Neural cell (in vitro differentiated cells): ENCODE measurements around the gene SMARCC2. TPM values are rescaled to one million over a fixed set of nuclear protein-coding genes. Genes with fewer than 3 reads are reported as not detected.

Experiments
- H2AFZ ChIP-seq: fragments of 200-600, 300-800 bp; sonication (generic), shearing (Covaris generic); 2 replicates; pipeline ENCODE4 v1.6.0; 2014; ENCODE audit warnings: low read depth, mild to moderate bottlenecking, antibody characterized with exemption, low read length, moderate library complexity
- H3F3A ChIP-seq: fragments of 200-600 bp; shearing (Covaris generic); 2 replicates; pipeline ENCODE4 v1.6.1; 2016; ENCODE audit warnings: mild to moderate bottlenecking, moderate library complexity, mixed read lengths, antibody characterized with exemption, low read length; ENCODE audit not compliant: insufficient read depth, poor library complexity, severe bottlenecking
- H3K27ac ChIP-seq: fragments of 200-600, 300-800 bp; sonication (generic), shearing (Covaris generic); 2 replicates; pipeline ENCODE4 v1.5.1; 2014; ENCODE audit warnings: mild to moderate bottlenecking, low read length, moderate library complexity
- H3K27me3 ChIP-seq: fragments of 300-800, 200-600 bp; sonication (generic), shearing (Covaris generic); 2 replicates; pipeline ENCODE4 v1.6.0; 2014; ENCODE audit warnings: mild to moderate bottlenecking, low read depth, low read length, moderate library complexity; ENCODE audit not compliant: insufficient read depth
- H3K36me3 ChIP-seq: fragments of 300-800, 200-600 bp; sonication (generic), shearing (Covaris generic); 2 replicates; pipeline ENCODE4 v1.5.1; 2014; ENCODE audit warnings: mild to moderate bottlenecking, antibody characterized with exemption, low read length, moderate library complexity; ENCODE audit not compliant: insufficient read depth
- H3K4me2 ChIP-seq: fragments of 300-800, 200-600 bp; sonication (generic), shearing (Covaris generic); 2 replicates; pipeline ENCODE4 v1.6.0; 2014; ENCODE audit warnings: mild to moderate bottlenecking, low read length
- H3K4me3 ChIP-seq: fragments of 300-800, 200-600 bp; sonication (generic), shearing (Covaris generic); 2 replicates; pipeline ENCODE4 v1.5.1; 2014; ENCODE audit warnings: mild to moderate bottlenecking, low read length, moderate library complexity
- H3K79me2 ChIP-seq: fragments of 200-600 bp; shearing (Covaris generic); replicated peaks from 2 replicates; pipeline ENCODE4 v1.6.0; 2014; ENCODE audit warnings: mild to moderate bottlenecking, low read length, moderate library complexity; ENCODE audit not compliant: insufficient read depth
- H3K9ac ChIP-seq: fragments of 300-800, 200-600 bp; sonication (generic), shearing (Covaris generic); 2 replicates; pipeline ENCODE4 v1.6.1; 2016; ENCODE audit warnings: mild to moderate bottlenecking, low read length, mixed read lengths
- H3K9me2 ChIP-seq: fragments of 200-600 bp; shearing (Covaris generic); 2 replicates; pipeline ENCODE4 v1.6.1; 2016; ENCODE audit warnings: mild to moderate bottlenecking, low read length, mixed read lengths; ENCODE audit not compliant: insufficient read depth
- H3K9me3 ChIP-seq: fragments of 200-600, 300-800 bp; sonication (generic), shearing (Covaris generic); 2 replicates; pipeline ENCODE4 v1.6.1; 2016; ENCODE audit warnings: mild to moderate bottlenecking, mixed run types, low read length, moderate library complexity, mixed read lengths
- H4K20me1 ChIP-seq: fragments of 200-600 bp; shearing (Covaris generic); 2 replicates; pipeline ENCODE4 v1.6.1; 2016; ENCODE audit warnings: mild to moderate bottlenecking, mixed run types; ENCODE audit not compliant: insufficient read depth
- EP300 ChIP-seq: fragments of 450-650 bp; conservative IDR thresholded peaks from 2 replicates; pipeline ENCODE4 v1.6.1; 2014; ENCODE audit warnings: antibody characterized with exemption, mild to moderate bottlenecking, moderate library complexity; ENCODE audit not compliant: poor library complexity, severe bottlenecking
- EZH2 ChIP-seq: fragments of 200-600, 300-800 bp; shearing (Covaris generic), sonication (generic); IDR thresholded peaks from 2 replicates; pipeline ENCODE4 v1.6.1; 2014; ENCODE audit warnings: antibody characterized with exemption, low read length, borderline replicate concordance, mild to moderate bottlenecking; ENCODE audit not compliant: insufficient read depth, poor library complexity, severe bottlenecking
- MXI1 ChIP-seq: fragments of 450-650 bp; conservative IDR thresholded peaks from 2 replicates; pipeline ENCODE4 v1.6.1; 2014; ENCODE audit warnings: antibody characterized with exemption, mild to moderate bottlenecking; ENCODE audit not compliant: poor library complexity, severe bottlenecking
- POLR2AphosphoS5 ChIP-seq: IDR thresholded peaks from 2 replicates; pipeline ENCODE4 v1.6.1; 2012
- RAD21 ChIP-seq: fragments of 450-650 bp; conservative IDR thresholded peaks from 2 replicates; pipeline ENCODE4 v1.6.1; 2014; ENCODE audit warnings: antibody characterized with exemption, mild to moderate bottlenecking, moderate library complexity
- SMC3 ChIP-seq: fragments of 450-650 bp; conservative IDR thresholded peaks from 2 replicates; pipeline ENCODE4 v1.6.1; 2014; ENCODE audit warnings: antibody characterized with exemption, mild to moderate bottlenecking, moderate library complexity; ENCODE audit not compliant: poor library complexity
- TAF1 ChIP-seq: IDR thresholded peaks from 2 replicates; pipeline ENCODE4 v1.6.1; 2012; ENCODE audit warnings: low read depth
- polyA plus RNA-seq: library from polyadenylated mRNA; depleted of rRNA; stranded (reverse); fragments of >200 nt; gene quantifications from 2 replicates; pipeline ENCODE4 v1.2.3, GENCODE V29; 2014
- TF ChIP-seq, protein P1 (sequence below): IDR thresholded peaks from 2 replicates; pipeline ENCODE4 v1.6.1; 2012; ENCODE audit warnings: borderline replicate concordance
- TF ChIP-seq, protein P2 (sequence below): fragments of 450-650 bp; IDR thresholded peaks from 2 replicates; pipeline ENCODE4 v1.5.1; 2014; ENCODE audit warnings: antibody characterized with exemption, mild to moderate bottlenecking, moderate library complexity; ENCODE audit not compliant: poor library complexity, severe bottlenecking

The SMARCC2 gene
- polyA plus RNA-seq, 1 donor from 2014 or later = 85.6 TPM

DNA sequence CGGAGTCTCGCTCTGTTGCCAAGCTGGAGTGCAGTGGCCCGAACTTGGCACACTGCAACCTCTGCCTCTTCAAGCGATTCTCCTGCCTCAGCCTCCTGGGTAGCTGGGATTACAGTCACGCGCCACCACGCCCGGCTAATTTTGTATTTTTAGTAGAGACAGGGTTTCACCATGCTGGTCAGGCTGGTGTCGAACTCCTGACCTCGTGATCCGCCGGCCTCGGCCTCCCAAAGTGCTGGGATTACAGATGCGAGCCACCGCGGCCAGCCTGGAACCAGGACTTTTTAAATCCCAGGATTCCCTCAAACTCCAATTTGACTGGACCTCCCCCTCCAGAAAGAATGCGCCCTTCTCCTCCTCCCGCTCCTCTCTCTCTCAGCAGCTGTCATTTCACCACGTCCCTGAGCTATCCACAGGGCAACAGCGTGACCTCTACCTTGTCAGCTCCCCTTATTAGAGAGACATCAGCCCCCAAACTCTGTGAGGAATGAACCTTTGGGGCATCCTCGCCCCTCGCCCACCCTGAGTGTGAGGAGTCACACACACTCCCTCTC is 59.3 kb downstream of the SMARCC2 start:
- H3K4me2 ChIP-seq = peak overlapping the region; percentile 74
- H3K79me2 ChIP-seq = no peaks in the 10 kb centered on the region
- TF ChIP-seq, protein P1, sequence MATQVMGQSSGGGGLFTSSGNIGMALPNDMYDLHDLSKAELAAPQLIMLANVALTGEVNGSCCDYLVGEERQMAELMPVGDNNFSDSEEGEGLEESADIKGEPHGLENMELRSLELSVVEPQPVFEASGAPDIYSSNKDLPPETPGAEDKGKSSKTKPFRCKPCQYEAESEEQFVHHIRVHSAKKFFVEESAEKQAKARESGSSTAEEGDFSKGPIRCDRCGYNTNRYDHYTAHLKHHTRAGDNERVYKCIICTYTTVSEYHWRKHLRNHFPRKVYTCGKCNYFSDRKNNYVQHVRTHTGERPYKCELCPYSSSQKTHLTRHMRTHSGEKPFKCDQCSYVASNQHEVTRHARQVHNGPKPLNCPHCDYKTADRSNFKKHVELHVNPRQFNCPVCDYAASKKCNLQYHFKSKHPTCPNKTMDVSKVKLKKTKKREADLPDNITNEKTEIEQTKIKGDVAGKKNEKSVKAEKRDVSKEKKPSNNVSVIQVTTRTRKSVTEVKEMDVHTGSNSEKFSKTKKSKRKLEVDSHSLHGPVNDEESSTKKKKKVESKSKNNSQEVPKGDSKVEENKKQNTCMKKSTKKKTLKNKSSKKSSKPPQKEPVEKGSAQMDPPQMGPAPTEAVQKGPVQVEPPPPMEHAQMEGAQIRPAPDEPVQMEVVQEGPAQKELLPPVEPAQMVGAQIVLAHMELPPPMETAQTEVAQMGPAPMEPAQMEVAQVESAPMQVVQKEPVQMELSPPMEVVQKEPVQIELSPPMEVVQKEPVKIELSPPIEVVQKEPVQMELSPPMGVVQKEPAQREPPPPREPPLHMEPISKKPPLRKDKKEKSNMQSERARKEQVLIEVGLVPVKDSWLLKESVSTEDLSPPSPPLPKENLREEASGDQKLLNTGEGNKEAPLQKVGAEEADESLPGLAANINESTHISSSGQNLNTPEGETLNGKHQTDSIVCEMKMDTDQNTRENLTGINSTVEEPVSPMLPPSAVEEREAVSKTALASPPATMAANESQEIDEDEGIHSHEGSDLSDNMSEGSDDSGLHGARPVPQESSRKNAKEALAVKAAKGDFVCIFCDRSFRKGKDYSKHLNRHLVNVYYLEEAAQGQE = no peak
- no peak for TF ChIP-seq RAD21
- no peak for TF ChIP-seq SMC3
- H3K9ac ChIP-seq = peak overlapping the region; percentile 80
- H3K9me2 ChIP-seq = no peaks in the 10 kb centered on the region
- H3K9me3 ChIP-seq = no peaks in the 10 kb centered on the region
- H3K4me3 ChIP-seq = peak overlapping the region; percentile 76
- H3F3A ChIP-seq = no peaks in the 10 kb centered on the region
- H4K20me1 ChIP-seq = no peaks in the 10 kb centered on the region
- H2AFZ ChIP-seq = no peak overlapping the region
- H3K27me3 ChIP-seq = no peaks in the 10 kb centered on the region
- H3K36me3 ChIP-seq = no peaks in the 10 kb centered on the region
- H3K27ac ChIP-seq = no peak overlapping the region

DNA sequence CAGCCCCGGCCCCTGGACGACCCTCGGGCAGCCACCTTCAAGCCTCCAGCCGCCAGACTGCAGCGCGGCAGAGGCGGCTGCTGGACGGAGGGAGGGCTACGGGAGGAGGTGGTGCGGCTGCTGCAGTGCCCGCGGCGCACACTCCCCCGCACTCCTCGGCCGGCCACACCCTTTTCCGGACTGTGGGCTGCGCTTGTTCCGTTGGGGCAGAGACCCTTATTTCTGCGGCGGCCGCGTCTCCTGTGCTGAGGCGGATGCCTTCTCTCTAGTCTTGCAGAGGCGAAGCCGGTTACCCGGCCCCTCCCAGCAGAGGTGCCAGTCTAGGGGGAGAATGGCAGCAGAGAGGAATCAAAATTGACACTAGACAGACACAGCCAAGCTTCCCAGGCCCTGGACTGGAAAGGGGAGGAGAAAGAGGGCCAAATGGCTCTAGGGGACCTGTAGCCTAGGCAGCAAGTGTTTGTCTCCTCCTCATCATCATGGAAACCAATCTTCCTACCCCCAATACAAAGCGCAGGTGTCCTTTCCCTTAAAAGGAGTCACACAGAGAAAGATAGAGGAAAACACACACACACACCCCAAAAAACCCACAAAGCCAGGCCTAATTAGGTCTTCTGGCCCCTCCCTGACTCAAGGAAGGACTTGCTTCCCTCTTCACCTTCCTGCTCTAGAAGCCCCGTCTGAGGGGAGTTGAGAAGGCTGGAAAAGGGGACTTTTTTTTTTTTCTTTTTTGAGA is 59.9 kb downstream of the SMARCC2 start:
- TF ChIP-seq POLR2AphosphoS5 (peak; percentile 16), MXI1 (no peak)

DNA sequence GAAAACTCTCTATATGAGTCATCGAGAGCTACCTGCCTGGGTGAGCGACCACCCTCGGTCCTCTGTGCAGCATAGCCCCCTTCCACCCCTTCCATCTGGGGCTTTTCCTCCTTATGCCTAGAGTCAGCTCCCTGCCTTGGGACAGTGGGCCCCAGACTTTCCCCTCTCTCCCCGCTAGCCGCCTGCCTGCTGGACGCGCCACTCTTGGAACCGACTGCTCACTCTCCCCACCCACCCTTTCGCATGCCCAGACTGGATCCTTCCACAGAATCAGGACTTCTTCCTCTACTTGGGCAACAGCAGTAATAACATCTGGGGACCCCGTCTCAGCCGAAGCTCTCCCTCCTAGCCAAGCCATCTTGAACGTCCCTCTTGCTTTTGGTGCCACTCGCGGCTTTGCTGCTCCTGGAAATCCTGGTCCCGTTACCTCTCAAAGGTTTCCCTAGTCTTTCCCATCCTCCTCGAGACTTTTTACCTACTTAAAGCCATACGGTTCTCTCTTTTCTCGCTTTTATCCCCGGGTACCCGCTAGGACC is 60.5 kb downstream of the SMARCC2 start:
- Histone ChIP-seq H3K9me2 (no peaks in the 10 kb centered on the region), H2AFZ (no peak overlapping the region), H3K4me2 (peak overlapping the region; percentile 74), H3K9ac (peak overlapping the region; percentile 80), H4K20me1 (no peaks in the 10 kb centered on the region), H3K9me3 (no peaks in the 10 kb centered on the region), H3K79me2 (no peaks in the 10 kb centered on the region), H3F3A (no peaks in the 10 kb centered on the region), H3K4me3 (peak overlapping the region; percentile 76), H3K27ac (peak overlapping the region; percentile 57), H3K36me3 (no peaks in the 10 kb centered on the region), H3K27me3 (no peaks in the 10 kb centered on the region)
- TF ChIP-seq TAF1 (no peak), POLR2AphosphoS5 (no peak), RAD21 (no peak), EZH2 (no peak), MXI1 (no peak), SMC3 (no peak), EP300 (no peak)
- TF ChIP-seq, protein P1 = no peak
- TF ChIP-seq, protein P2, sequence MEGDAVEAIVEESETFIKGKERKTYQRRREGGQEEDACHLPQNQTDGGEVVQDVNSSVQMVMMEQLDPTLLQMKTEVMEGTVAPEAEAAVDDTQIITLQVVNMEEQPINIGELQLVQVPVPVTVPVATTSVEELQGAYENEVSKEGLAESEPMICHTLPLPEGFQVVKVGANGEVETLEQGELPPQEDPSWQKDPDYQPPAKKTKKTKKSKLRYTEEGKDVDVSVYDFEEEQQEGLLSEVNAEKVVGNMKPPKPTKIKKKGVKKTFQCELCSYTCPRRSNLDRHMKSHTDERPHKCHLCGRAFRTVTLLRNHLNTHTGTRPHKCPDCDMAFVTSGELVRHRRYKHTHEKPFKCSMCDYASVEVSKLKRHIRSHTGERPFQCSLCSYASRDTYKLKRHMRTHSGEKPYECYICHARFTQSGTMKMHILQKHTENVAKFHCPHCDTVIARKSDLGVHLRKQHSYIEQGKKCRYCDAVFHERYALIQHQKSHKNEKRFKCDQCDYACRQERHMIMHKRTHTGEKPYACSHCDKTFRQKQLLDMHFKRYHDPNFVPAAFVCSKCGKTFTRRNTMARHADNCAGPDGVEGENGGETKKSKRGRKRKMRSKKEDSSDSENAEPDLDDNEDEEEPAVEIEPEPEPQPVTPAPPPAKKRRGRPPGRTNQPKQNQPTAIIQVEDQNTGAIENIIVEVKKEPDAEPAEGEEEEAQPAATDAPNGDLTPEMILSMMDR = no peak

More for the DNA sequence above, 59.9 kb downstream of the SMARCC2 start:
- H3K9ac ChIP-seq = peak overlapping the region; percentile 80
- H3K27me3 ChIP-seq = no peaks in the 10 kb centered on the region
- peak overlapping the region; percentile 33 for H2AFZ ChIP-seq
- peak overlapping the region; percentile 76 for H3K4me3 ChIP-seq
- H3K36me3 ChIP-seq = no peaks in the 10 kb centered on the region
- H3K4me2 ChIP-seq = peak overlapping the region; percentile 74
- no peaks in the 10 kb centered on the region for H4K20me1 ChIP-seq
- H3K9me2 ChIP-seq = no peaks in the 10 kb centered on the region
- H3K79me2 ChIP-seq = no peaks in the 10 kb centered on the region
- H3K9me3 ChIP-seq = no peaks in the 10 kb centered on the region
- H3F3A ChIP-seq = no peaks in the 10 kb centered on the region
- no peak overlapping the region for H3K27ac ChIP-seq
